Parathyroid adenoma (tissue), 2 donors: Measurements from ENCODE around the gene SRPK1.

ENCODE experiments used
- H2AFZ ChIP-seq: fragments of 300-600 bp; sonication (generic); one replicate; pipeline ENCODE4 v1.7.0; 2017; ENCODE audit warnings: antibody characterized with exemption, mild to moderate bottlenecking
- H3K27ac ChIP-seq: fragments of 300-600 bp; sonication (generic); one replicate; pipeline ENCODE4 v1.7.0; 2017
- H3K27me3 ChIP-seq: fragments of 300-600 bp; sonication (generic); one replicate; pipeline ENCODE4 v1.7.0; 2017; ENCODE audit warnings: low read length; ENCODE audit not compliant: control insufficient read depth, insufficient read depth
- H3K36me3 ChIP-seq: fragments of 300-600 bp; sonication (generic); one replicate; pipeline ENCODE4 v1.7.0; 2017; ENCODE audit warnings: low read length; ENCODE audit not compliant: control insufficient read depth, insufficient read depth
- H3K4me1 ChIP-seq: fragments of 300-600 bp; sonication (generic); one replicate; pipeline ENCODE4 v1.7.0; 2017; ENCODE audit warnings: control low read depth
- H3K4me2 ChIP-seq: fragments of 300-600 bp; sonication (generic); one replicate; pipeline ENCODE4 v1.7.0; 2017; ENCODE audit warnings: low read length
- H3K4me3 ChIP-seq: fragments of 300-600 bp; sonication (generic); one replicate; pipeline ENCODE4 v1.7.0; 2017; ENCODE audit warnings: low read depth, low read length
- H3K79me2 ChIP-seq: fragments of 300-600 bp; sonication (generic); one replicate; pipeline ENCODE4 v1.7.0; 2017; ENCODE audit warnings: control low read depth
- H3K9ac ChIP-seq: fragments of 300-600 bp; sonication (generic); one replicate; pipeline ENCODE4 v1.7.0; 2017; ENCODE audit warnings: mild to moderate bottlenecking
- H3K9me3 ChIP-seq: fragments of 300-600 bp; sonication (generic); one replicate; pipeline ENCODE4 v1.7.0; 2017; ENCODE audit warnings: low read length; ENCODE audit not compliant: control insufficient read depth
- TF ChIP-seq, protein P1 (sequence below): fragments of 300-600 bp; sonication (generic); IDR thresholded peaks from one replicate; pipeline ENCODE4 v1.7.0; 2017; ENCODE audit warnings: antibody characterized with exemption, mild to moderate bottlenecking
- donor health status: primary hyperparathyroidism.

The SRPK1 gene

DNA sequence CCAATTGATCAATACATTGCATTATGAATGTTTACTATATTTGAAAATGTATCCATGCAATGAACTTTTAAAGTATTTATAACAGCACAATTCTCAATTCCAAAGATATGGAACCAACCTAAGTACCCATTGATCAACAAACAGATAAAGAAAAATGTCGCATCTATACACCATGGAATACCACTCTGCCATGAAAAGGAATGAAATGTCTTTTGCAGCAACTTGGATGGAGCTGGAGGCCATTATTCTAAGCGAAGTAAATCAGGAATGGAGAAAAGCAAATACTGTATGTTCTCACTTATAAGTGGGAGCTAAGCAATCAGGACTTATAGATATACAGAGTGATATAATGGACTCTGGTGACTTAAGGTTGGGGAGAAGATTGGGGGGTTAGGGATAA, 22.9 kb downstream of the SRPK1 start:
- Histone ChIP-seq H3K79me2 (peaks cover 21% of the 10 kb centered on the region), H3K4me1 (peaks cover 5% of the 10 kb centered on the region), H3K9me3 (no peaks in the 10 kb centered on the region), H3K9ac (no peak overlapping the region), H3K36me3 (no peaks in the 10 kb centered on the region), H3K4me3 (no peak overlapping the region), H3K27ac (no peak overlapping the region), H3K27me3 (no peaks in the 10 kb centered on the region), H2AFZ (no peak overlapping the region), H3K4me2 (no peak overlapping the region)
- TF ChIP-seq, protein P1, sequence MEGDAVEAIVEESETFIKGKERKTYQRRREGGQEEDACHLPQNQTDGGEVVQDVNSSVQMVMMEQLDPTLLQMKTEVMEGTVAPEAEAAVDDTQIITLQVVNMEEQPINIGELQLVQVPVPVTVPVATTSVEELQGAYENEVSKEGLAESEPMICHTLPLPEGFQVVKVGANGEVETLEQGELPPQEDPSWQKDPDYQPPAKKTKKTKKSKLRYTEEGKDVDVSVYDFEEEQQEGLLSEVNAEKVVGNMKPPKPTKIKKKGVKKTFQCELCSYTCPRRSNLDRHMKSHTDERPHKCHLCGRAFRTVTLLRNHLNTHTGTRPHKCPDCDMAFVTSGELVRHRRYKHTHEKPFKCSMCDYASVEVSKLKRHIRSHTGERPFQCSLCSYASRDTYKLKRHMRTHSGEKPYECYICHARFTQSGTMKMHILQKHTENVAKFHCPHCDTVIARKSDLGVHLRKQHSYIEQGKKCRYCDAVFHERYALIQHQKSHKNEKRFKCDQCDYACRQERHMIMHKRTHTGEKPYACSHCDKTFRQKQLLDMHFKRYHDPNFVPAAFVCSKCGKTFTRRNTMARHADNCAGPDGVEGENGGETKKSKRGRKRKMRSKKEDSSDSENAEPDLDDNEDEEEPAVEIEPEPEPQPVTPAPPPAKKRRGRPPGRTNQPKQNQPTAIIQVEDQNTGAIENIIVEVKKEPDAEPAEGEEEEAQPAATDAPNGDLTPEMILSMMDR, result no peak

DNA sequence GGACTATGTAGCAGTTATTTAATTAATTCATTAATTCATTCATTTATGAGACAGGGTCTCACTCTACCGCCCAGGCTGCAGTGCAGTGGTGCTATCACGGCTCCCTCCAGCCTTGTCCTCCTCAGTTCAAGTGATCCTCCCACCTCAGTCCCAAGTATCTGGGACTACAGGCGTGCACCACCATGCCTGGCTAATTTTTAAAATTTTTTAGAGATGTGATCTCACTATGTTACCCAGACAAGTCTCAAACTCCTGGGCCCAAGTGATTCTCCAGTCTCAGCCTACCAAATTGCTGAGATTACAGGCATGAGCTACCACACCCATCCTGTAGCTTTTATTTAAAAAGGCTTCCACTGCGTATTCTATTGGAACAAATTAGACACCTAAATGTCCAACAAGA, 23.4 kb downstream of the SRPK1 start:
- H3K4me3 ChIP-seq, result no peak overlapping the region
- no peaks in the 10 kb centered on the region for H3K36me3 ChIP-seq
- TF ChIP-seq, protein P1, result no peak
- H3K4me1 ChIP-seq, result peaks cover 5% of the 10 kb centered on the region
- no peak overlapping the region for H3K27ac ChIP-seq
- peaks cover 17% of the 10 kb centered on the region for H3K79me2 ChIP-seq
- H3K27me3 ChIP-seq, result no peaks in the 10 kb centered on the region
- H3K9me3 ChIP-seq, result no peaks in the 10 kb centered on the region
- no peak overlapping the region for H3K4me2 ChIP-seq
- no peak overlapping the region for H3K9ac ChIP-seq
- no peak overlapping the region for H2AFZ ChIP-seq

DNA sequence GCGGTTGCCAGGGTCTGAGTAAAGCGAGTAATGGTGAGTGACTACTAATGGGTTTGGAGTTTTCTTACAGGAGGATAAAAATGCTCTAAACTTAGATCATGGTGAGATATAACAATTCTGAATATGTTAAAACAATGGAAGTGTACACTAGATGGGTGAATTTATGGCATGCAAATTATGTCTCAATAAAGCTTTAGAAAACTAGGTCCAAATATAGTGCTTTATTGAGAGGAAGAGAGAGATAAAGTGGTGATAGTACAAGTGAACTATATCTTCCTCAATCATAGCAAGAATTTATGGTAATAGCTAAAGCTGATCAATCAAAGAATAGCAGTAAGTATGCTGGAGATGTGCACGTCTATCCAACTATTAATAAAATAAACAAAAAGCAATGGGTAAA, 23.9 kb downstream of the SRPK1 start:
- H3K27ac ChIP-seq, result no peak overlapping the region
- H3K9ac ChIP-seq, result no peak overlapping the region
- peaks cover 17% of the 10 kb centered on the region for H3K79me2 ChIP-seq
- H3K36me3 ChIP-seq, result no peaks in the 10 kb centered on the region
- peaks cover 5% of the 10 kb centered on the region for H3K4me1 ChIP-seq
- TF ChIP-seq, protein P1, result no peak
- H3K27me3 ChIP-seq, result no peaks in the 10 kb centered on the region
- H3K9me3 ChIP-seq, result no peaks in the 10 kb centered on the region
- H3K4me2 ChIP-seq, result no peak overlapping the region
- H3K4me3 ChIP-seq, result no peak overlapping the region
- H2AFZ ChIP-seq, result no peak overlapping the region

DNA sequence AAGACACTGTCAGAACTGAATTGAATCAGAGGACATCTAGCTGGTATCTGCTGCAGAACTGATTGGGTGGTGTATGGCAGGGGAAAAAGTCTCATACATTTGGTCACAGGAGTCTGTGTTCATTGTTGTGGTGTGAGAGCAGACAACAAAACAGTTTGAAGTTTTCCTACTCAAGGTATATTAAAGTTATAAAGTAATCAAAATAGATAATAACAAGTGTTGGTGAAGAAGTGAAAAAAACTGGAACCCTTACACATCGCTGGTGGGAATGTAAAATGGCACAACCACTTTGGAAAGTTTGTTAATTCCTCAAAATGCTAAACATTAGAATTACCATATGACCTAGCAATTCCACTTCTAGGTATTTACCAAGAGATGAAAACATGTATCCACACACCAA, 24.7 kb downstream of the SRPK1 start:
- Histone ChIP-seq H3K27me3 (no peaks in the 10 kb centered on the region), H3K4me2 (no peak overlapping the region), H3K9me3 (no peaks in the 10 kb centered on the region), H3K9ac (no peak overlapping the region), H3K4me1 (peaks cover 5% of the 10 kb centered on the region), H3K4me3 (no peak overlapping the region), H2AFZ (no peak overlapping the region), H3K79me2 (peaks cover 17% of the 10 kb centered on the region), H3K27ac (no peak overlapping the region), H3K36me3 (no peaks in the 10 kb centered on the region)
- TF ChIP-seq, protein P1, result no peak

DNA sequence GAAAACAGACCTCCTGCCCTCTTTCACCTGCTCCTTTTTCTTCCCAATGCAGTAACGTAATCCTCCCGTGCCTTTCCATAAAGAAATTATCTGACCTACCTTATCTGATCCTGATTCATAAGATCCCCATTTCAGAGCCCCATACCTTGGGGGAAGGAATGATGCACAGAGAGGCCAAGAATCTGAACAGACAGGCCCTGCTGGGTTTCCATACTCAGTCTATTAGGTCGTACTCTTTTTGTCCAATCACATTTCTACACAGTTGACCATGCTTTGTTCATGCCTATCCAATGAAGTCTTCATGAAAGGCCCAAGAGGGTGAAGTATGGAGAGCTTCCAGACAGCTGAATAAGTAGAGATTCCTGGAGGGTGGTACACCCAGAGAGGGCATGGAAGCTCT, 25.3 kb downstream of the SRPK1 start:
- Histone ChIP-seq H3K4me1 (peaks cover 5% of the 10 kb centered on the region), H2AFZ (no peak overlapping the region), H3K79me2 (peaks cover 17% of the 10 kb centered on the region), H3K27me3 (no peaks in the 10 kb centered on the region), H3K27ac (no peak overlapping the region), H3K4me2 (no peak overlapping the region), H3K9me3 (no peaks in the 10 kb centered on the region), H3K4me3 (no peak overlapping the region), H3K36me3 (no peaks in the 10 kb centered on the region), H3K9ac (no peak overlapping the region)
- TF ChIP-seq, protein P1, result no peak
